Measurements from ENCODE around the gene ACTG2. TPM values are rescaled to one million over a fixed set of nuclear protein-coding genes. Genes with fewer than 3 reads are reported as not detected.

ACTG2 gene
- polyA plus RNA-seq, 3 donors, result not detected

DNA sequence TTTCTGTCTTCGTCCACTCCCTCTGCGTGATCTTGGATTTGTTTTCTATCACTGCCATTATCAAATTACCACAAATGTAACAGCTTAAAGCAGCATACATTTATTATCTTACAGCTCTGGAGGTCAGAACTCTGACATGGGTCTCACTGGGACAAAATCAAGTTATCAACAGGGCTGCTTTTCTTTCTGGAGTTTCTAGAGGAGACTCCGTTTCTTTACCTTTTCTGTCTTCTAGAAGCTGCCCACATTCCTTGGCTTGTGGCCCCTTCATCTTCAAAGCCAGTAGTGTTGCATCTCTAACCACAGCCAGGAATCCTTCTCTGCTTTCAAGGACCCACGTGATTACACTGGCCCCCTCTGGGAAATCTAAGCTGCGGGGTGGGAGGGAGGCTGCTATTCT is 70.0 kb downstream of the ACTG2 start:
- intact Hi-C loops (cut with micrococcal nuclease), result no loop called here
- no peaks in the 10 kb centered on the region for H3K27me3 Mint-ChIP-seq (ENCODE audit: low read depth in 3 of 3)
- no peak overlapping the region for H3K9ac ChIP-seq (ENCODE audit: insufficient read depth, low read length, poor library complexity, severe bottlenecking)

DNA sequence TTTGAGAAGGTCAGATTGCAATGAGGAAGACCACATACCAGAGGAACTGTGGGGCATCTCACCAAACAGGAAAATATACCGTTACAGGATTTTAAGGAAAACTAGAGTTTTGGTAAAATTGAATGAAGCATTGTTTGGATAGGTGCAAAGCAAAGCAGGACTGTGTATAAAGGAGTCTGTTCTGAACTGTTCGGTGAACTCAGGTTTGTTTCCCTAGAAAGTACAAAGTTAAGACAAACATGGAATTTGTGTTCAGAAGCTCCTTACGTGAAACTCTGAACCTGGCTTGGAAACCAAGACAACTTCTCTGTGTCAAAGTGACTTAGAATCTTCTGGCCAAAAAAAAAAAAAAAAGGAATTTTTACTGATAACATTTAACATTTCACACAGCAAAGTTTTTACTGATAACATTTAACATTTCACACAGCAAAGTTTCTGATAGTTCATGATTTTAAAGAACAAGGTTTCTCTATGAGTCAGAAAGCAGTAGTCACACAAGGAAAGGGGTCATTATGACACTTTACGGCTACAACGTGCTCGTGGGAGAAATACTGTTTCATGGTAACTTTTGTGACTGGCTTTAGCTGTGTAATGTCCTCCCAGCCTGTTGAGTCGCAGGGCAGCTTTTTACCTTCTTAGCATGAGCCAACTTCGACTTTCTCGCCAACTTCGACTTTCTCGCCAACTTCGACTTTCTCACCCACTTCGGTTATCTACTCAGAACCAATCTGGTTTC is 70.7 kb downstream of the ACTG2 start:
- no peaks in the 10 kb centered on the region for H3K27me3 Mint-ChIP-seq (ENCODE audit: low read depth in 3 of 3)
- intact Hi-C loops (cut with micrococcal nuclease), result no loop called here
- TF ChIP-seq, protein P1, sequence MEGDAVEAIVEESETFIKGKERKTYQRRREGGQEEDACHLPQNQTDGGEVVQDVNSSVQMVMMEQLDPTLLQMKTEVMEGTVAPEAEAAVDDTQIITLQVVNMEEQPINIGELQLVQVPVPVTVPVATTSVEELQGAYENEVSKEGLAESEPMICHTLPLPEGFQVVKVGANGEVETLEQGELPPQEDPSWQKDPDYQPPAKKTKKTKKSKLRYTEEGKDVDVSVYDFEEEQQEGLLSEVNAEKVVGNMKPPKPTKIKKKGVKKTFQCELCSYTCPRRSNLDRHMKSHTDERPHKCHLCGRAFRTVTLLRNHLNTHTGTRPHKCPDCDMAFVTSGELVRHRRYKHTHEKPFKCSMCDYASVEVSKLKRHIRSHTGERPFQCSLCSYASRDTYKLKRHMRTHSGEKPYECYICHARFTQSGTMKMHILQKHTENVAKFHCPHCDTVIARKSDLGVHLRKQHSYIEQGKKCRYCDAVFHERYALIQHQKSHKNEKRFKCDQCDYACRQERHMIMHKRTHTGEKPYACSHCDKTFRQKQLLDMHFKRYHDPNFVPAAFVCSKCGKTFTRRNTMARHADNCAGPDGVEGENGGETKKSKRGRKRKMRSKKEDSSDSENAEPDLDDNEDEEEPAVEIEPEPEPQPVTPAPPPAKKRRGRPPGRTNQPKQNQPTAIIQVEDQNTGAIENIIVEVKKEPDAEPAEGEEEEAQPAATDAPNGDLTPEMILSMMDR (IDR thresholded peaks at IDR 0.05), result no peak
- H3K36me3 ChIP-seq (replicated peaks in 1 of 2; ENCODE audit: control insufficient read depth in 1 of 2, insufficient read depth in 2 of 2, low read length in 2 of 2), result peaks cover 13 to 15% of the 10 kb centered on the region in 2 donors
- H3K36me3 Mint-ChIP-seq, result peaks cover 19 to 21% of the 10 kb centered on the region in 2 donors
- H3K27ac Mint-ChIP-seq, result peak overlapping the region in 3 of 7 donors; percentile 41 to 76 (median 68)
- H4K20me1 ChIP-seq (ENCODE audit: insufficient read depth, low read length), result no peaks in the 10 kb centered on the region
- H3K4me3 ChIP-seq (replicated peaks in 1 of 3; ENCODE audit: low read depth in 2 of 3, low read length in 3 of 3), result no peak overlapping the region
- peaks cover 0 to 9% (median 3%) of the 10 kb centered on the region in 7 donors for H3K9me3 Mint-ChIP-seq
- no peak overlapping the region for H3K4me2 ChIP-seq (replicated peaks; ENCODE audit: extremely low read depth, low read length, poor library complexity, severe bottlenecking)
- H3K27me3 ChIP-seq (ENCODE audit: control insufficient read depth in 2 of 2, insufficient read depth in 2 of 2, low read length in 2 of 2), result no peaks in the 10 kb centered on the region
- DNase-seq, result peak in 1 of 3 donors; percentile 48
- no peak overlapping the region for H3K9ac ChIP-seq (ENCODE audit: insufficient read depth, low read length, poor library complexity, severe bottlenecking)
- no peaks in the 10 kb centered on the region for H3K79me2 ChIP-seq (ENCODE audit: insufficient read depth, low read length)
- H3K4me1 ChIP-seq (ENCODE audit: control insufficient read depth in 1 of 2, insufficient read depth in 2 of 2, low read length in 2 of 2), result peaks cover 10 to 13% of the 10 kb centered on the region in 2 donors
- H3K27ac ChIP-seq (ENCODE audit: low read depth in 1 of 2, low read length in 2 of 2), result no peak overlapping the region
- no peak overlapping the region for H3K4me3 Mint-ChIP-seq
- H3K4me1 Mint-ChIP-seq, result peaks cover 25% of the 10 kb centered on the region
- no peak overlapping the region for H2AFZ ChIP-seq (ENCODE audit: insufficient read depth, low read depth, low read length, poor library complexity, severe bottlenecking)
- WGBS (ENCODE audit: insufficient coverage), result 90% methylated on average over 12 of the region's 13 CpGs
- no peaks in the 10 kb centered on the region for H3K9me3 ChIP-seq (replicated peaks in 1 of 2; ENCODE audit: control insufficient read depth in 1 of 2, insufficient read depth in 1 of 2, low read length in 2 of 2)

More for the DNA sequence above, 70.0 kb downstream of the ACTG2 start:
- H2AFZ ChIP-seq (ENCODE audit: insufficient read depth, low read depth, low read length, poor library complexity, severe bottlenecking), result no peak overlapping the region
- Mint-ChIP-seq H3K27ac (peak overlapping the region in 2 of 7 donors; percentile 0 to 16), H3K9me3 (peaks cover 0 to 9% (median 3%) of the 10 kb centered on the region in 7 donors), H3K36me3 (peaks cover 27 to 28% of the 10 kb centered on the region in 2 donors), H3K4me3 (no peak overlapping the region), H3K4me1 (peaks cover 17% of the 10 kb centered on the region)
- H4K20me1 ChIP-seq (ENCODE audit: insufficient read depth, low read length), result no peaks in the 10 kb centered on the region
- TF ChIP-seq, protein P1 (IDR thresholded peaks at IDR 0.05), result no peak
- WGBS (ENCODE audit: insufficient coverage), result 67% methylated on average over 3 of the region's 5 CpGs
- no peak for DNase-seq
- no peaks in the 10 kb centered on the region for H3K9me3 ChIP-seq (replicated peaks in 1 of 2; ENCODE audit: control insufficient read depth in 1 of 2, insufficient read depth in 1 of 2, low read length in 2 of 2)
- H3K79me2 ChIP-seq (ENCODE audit: insufficient read depth, low read length), result no peaks in the 10 kb centered on the region
- H3K36me3 ChIP-seq (replicated peaks in 1 of 2; ENCODE audit: control insufficient read depth in 1 of 2, insufficient read depth in 2 of 2, low read length in 2 of 2), result peaks cover 20 to 23% of the 10 kb centered on the region in 2 donors
- H3K4me2 ChIP-seq (replicated peaks; ENCODE audit: extremely low read depth, low read length, poor library complexity, severe bottlenecking), result no peak overlapping the region
- no peak overlapping the region for H3K4me3 ChIP-seq (replicated peaks in 1 of 3; ENCODE audit: low read depth in 2 of 3, low read length in 3 of 3)
- no peak overlapping the region for H3K27ac ChIP-seq (ENCODE audit: low read depth in 1 of 2, low read length in 2 of 2)
- H3K4me1 ChIP-seq (ENCODE audit: control insufficient read depth in 1 of 2, insufficient read depth in 2 of 2, low read length in 2 of 2), result peaks cover 4 to 5% of the 10 kb centered on the region in 2 donors
- H3K27me3 ChIP-seq (ENCODE audit: control insufficient read depth in 2 of 2, insufficient read depth in 2 of 2, low read length in 2 of 2), result no peaks in the 10 kb centered on the region

Data from CD14-positive monocyte (primary cell).